GM12891 (cell line): ENCODE data around the gene OCSTAMP.

Experiments
- PAX5 ChIP-seq: IDR thresholded peaks from 2 replicates; pipeline ENCODE4 v1.6.1; 2011; ENCODE audit warnings: low read length, moderate library complexity, mild to moderate bottlenecking; ENCODE audit not compliant: insufficient read depth, severe bottlenecking
- POLR2A ChIP-seq: IDR thresholded peaks from 2 replicates; pipeline ENCODE4 v1.6.1; 2011; ENCODE audit warnings: low read depth, low read length, control low read depth

- no peak for TF ChIP-seq PAX5
- TF ChIP-seq POLR2A = no peak
Measured at GRCh38 chr20:46594725-46595124, 44.3 kb upstream of the OCSTAMP start.
